Measurements from ENCODE around the gene UCP3.

UCP3 gene, protein sequence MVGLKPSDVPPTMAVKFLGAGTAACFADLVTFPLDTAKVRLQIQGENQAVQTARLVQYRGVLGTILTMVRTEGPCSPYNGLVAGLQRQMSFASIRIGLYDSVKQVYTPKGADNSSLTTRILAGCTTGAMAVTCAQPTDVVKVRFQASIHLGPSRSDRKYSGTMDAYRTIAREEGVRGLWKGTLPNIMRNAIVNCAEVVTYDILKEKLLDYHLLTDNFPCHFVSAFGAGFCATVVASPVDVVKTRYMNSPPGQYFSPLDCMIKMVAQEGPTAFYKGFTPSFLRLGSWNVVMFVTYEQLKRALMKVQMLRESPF

DNA sequence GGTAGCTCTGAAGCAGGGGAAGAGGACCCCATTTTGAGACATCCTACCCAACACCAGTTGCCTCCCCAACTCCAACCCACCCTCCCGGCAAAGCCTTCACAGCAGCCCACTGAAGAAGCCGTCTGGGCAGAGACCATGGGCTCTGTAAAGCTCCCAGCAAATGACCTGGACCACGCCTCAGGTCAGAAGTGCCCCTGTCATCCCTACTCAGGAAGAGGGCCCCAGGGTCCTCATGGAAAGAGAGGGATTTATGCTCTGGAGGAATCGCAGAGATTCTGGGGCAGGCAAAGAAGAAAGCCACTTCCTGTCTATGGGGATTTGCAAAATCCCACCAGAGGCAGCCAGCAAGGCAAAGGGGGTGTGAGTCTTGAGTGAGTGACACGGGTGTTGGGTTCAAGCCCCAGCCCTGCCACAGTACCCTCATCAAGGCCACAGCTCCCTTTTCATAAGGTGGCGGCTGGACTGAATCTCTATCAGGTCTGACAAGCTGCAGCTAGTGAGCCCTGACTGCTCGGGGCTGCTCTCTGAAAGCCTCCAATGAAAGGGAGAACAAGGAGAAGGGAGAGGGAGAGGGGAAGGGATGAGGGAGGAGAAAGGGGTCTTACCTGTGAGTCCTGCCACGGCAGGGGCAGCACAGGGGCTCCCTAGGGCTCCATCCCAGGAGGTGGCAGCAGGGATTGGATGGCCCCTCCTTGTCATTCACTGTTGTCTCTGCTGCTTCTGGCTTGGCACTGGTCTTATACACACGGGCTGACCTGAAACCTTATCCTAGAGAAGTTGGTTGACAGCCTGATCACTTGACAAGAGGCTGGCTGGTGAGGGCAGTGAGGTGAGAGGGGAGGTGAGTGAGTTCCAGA is at the start of gene UCP3:
Gene UCP3 (minus strand): TSS at position 713 of the 857 bp plus-strand sequence. CDS start 2,043 bp downstream, outside the sequence.
- no peak for DNase-seq

DNA sequence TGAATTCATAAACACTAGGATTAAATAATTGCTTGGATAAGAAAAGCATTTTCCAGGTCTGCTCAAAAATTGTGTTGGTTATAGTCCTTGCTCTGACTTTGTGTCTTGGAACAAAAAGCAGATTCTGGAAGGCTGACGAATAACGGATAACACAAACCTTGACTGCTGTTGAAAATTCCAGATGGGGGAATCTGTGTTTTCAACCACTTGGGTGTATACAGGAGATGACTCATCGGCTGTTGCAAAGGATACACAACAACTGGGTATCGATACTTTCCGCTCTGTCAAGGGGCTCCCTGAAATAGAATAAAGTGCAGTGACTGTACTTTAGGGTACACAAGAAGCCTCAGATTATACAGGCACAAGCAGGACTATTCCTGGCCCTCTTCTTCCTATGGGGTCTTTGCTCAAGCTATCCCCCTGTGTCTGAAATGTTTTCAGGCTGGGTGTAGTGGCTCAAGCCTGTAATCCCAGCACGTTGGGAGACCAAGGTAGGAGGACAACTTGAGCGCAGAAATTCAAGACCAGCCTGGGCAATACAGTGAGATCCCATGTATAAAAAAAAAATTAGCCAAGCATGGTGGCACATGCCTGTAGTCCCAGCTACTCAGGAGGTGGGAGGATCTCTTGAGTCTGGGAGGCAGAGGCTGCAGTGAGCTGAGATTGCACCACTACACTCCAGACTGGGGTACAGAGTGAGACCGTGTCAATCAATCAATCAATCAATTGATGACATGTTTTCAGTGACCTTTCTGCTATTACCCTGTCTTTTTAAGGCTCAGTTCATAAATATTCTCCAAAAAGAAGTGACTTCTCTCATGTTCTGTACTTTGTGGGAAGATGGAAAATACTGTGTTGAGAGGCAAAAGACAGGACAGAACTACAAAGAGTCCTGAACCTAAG is 48.6 kb upstream of the UCP3 start:
- no peak for DNase-seq

DNA sequence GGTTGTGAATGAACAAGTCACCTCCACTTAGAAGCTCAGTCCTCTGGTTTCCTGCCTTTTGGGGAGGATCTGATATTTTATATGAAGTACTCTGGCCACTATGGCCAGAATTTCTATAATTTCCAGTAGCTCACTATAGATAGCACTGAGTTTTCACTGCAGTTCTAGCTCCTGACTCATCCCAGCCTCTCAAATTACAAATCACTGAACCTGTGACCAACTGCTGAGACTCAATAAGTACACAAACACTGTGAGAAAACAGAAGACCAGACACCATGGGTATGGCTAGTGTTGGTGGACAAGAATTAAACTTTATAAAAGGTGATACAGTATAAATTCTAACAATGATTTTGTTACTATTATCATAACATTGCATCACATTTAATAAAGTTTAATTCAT is 47.1 kb upstream of the UCP3 start:
- no peak for DNase-seq

DNA sequence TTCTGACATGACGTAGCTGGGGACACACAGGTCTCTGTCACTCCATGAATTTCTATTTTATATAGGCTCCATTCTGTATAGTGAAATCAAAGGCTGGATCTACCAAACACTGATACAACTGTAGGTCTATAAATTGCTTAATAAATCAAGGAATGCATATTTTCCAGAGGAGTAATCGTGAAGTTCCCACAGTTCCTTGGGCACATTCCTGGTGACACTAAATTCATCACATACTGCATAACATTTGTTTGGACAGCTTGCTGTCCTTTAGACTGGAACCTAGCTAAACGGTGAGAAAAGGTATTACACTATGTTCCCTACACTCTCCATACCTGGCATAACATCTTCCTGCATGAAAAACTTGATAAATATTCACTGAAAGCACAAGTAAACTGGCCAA is 41.6 kb upstream of the UCP3 start:
- DNase-seq, result no peak

DNA sequence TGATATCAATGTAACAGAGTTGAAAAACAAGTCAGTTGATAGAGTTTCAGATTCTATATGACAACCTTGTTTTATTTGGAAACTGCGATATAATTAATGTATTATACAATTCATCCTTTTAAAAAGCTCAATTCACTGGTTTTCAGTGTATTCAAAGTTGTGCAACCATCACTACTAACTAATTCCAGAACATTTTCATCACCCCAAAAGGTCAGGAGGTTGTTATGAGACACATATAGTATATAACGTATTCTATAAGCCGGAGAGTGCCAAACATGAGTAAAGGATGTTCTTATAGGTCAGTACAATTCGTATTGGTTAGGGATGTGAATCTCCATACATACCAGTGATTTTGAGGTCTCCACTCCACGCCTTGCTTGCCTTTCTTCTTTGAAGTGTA is 40.1 kb upstream of the UCP3 start:
- no peak for DNase-seq

DNA sequence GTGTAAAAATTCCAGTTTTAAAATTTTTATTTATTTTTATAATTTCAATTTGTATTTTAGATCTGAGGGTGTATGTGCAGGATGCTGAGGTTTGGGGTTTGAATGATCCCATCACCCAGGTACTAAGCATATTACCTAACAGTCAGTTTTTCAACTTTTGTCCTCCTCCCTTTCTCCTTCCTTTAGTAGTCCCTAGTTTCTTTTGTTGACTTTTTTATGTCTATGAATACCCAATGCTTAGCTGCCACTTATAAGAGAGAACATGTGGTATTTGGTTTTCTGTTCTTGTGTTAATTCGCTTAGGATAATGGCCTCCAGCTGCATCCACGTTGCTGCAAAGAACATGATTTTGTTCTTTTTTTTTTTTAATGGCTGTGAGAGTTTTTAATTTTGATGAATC is 35.7 kb upstream of the UCP3 start:
- no peak for DNase-seq

DNA sequence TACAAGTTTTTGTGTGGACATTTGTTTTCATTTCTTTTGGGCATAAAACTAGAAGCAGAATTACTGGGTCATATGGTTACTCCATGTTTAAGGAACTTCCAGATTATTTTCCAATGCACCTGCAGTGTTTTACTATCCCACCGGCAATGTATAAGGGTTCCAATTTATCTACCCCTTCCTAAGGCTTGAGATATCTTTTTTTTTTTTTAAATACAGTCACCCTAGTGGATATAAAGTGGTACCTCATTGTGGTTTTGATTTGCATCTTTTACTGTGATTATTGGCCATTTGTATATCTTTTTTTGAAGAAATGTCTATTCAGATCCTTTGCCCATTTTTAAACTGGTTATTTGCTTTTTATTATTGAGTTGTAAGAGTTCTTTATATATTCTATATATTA is 34.6 kb upstream of the UCP3 start:
- DNase-seq, result no peak

DNA sequence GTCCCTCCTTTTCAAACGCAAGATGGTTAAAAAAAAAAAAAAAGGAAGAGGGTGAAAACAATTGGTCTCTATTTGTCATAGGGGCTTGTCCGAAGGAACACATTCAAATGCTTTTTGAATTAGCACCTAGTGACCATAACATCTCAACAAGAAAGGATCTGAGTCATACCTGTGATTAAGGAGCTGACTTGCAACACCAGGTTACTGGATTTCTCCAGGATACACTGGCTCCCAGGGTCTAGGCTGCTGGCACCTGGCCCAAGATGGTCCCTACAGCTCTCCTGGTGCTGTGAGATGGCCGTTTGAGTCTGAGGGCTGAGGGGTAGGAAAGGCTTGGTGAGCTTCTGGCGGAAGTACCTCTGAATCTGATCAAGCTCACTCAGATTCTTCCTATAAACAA is 28.4 kb upstream of the UCP3 start:
- DNase-seq, result no peak

DNA sequence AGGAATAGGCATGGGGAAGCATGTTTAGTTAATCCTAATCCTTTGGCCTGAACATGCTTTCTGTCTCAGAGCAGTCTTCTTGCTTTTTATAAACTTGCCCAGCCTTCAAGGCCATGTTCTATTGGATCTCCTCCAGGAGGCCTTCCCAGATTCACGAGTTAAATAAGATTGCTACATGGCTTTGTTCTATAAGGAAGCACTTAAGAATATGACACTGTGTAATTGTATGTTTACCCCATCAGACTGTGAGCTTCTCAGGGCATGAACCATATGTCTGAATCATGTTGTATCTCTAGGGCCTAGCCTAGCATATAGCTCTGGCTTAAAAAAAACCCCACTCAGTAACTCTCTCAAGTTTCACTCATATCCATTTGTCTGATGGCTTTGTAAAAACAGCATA is 26.4 kb upstream of the UCP3 start:
- no peak for DNase-seq

DNA sequence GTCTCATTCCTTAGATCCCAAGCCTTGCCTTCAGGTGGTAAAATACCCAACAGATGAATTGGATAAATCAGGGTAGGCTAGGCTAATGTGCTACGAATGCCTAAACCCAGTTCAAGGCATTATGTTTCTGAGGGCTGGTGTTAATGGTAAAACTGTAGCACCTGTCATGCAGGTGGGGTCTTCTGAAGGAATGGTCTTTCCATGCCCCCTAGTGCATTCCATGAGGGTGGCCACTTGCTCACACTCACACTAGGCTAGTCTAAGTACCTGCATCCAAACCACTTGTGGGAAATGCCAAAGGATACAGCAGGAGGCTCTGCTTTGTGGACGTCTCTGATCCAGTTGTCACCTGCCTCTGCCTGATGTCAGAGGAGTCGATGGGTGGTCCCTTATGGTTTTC is 24.2 kb upstream of the UCP3 start:
- no peak for DNase-seq

DNA sequence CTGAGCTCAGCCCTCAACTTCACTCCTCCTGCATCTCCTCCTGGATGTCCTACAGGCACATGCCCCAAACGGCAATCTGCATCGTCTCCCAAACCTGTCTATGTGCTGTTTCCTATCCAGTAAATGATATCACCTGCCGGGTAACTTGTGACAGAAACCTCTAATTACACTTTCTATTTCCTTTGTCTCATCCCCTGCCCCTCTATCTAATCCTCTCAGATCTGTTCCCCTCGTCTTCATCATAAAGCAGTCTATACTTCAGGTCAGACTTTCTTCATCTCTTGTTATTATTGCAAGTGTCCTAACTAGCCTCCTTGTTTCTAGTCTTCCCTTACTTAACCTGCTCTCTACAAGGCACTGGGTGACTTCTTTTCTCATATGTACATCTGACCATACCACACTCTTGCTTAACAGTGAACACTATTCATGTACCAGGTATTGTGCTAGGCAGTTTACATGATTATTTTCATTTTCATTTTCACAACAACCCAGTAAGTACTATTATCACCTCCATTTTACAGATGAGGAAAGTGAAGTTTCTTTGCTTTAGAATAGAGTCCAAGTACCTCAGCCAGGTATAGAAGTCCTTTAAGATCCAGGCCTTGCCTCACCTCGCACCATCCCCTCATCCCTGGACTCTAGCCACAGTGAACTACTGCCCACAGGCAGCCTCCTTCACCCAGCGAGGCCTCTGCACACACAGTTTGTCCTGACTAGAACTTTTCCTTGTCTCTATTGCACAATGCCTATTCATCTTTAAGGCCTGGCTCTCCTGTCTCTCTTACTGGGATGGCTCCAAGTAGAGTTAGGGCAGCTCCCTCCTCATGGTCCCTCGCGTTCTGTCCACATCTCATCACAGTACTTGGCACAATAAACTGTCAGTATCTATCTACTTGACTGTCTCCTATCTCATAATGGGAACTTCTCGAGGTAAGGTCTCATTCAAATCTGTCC is 22.1 kb upstream of the UCP3 start:
- no peak for DNase-seq

DNA sequence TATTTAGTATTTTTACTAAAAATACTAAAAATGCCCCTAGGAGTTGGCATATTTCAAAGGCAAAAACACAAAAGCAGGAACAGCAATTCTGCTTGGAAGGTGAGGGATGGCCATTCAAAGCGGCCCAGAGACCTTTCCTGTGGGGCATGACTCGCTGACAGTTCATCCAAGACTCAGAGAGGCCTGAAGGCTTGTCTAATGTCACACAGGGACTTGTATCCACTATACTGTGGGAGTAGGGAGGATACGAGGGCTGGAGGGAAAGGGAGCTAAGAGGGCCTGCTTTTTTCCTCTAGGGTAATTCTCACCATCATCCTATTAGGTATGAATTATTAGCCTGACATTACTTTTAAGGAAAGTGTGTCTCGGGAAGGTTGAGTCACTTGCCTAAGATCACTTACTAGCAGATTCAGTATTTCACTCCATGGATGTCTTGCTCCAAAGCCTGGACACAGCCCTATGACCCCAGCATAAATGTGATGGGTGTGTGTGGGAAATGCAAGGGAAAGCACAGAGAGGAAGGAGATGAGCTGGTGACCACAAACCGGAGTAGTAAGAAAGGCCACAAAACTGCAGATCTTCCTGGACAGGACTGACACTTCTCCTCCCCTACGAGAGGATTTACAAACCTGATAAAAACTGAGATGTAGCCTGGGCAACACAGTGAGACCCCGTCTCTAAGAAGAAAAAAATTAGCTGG is 16.7 kb upstream of the UCP3 start:
- no peak for DNase-seq

DNA sequence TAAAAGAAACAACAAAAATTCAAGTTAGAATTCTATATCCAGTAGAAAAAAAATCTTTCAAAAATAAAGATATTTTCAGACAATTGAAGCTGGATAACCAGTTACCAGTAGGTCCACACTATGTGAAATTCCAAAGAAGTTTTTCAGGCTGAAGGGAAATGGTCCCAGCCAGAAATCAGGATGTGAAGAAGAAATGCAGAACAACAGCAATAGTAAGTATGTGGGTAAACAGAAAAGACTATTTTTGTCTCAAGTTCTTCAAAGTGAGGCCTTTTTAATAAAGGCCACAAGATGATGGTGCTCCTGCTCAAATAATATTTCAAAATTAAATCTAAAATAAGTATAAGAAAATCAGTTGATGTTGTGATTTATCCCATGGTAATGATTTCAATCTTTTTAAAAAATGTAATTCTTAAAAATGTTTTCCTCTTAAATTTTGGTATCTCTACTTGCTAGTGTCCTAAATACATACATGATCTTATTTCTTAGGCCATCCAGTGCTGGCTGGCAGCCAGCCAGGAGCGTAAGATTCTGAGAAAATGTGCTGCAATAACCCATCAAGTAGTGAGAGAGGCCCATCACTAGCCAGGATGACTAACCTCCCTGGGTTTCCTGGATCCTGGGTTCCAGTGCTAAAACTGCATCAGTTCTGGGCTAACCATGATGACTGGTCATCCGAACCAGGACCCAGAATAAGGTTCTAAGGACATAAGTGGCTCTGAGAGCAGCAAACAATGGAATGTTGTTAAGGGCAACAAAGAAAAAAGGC is 15.6 kb upstream of the UCP3 start:
- DNase-seq, result no peak

DNA sequence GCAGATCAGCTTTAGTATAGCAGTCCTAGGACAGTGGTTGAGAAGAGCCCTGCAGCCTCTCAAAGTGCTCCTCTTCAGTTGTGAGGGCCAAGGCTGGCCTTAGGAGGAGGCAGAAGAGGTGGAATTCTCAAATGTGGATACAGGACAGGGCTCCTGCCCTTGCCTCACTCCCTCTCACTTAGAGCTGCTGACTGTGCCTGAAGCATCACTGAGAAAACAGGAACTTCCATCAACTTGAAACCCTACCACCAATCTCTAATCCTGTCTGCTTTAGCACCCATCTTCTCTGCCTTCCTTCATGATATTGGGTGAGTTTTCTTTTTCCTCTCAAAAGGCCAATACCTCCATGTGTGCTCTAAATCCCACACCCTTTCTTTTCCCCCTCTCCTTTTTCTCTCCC is 14.4 kb upstream of the UCP3 start:
- no peak for DNase-seq

DNA sequence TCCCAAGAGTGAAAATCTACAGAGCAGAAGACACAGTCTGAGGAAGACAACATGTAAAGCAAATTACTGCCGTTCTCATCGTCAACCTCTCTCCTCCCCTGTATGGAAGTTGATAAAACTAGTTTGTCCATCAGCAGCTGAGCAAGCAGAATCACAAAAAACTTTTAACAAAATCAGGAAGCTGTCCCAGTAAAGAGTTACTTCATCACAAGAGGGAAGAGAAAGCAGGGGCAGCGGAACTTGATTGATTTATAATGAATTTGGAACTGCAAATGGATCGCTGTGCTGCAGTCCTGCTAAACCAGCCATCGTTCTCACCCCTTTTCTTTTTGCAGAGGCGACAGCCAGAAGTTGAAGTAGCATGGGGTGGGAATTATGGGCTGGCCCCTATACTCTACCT is 13.7 kb upstream of the UCP3 start:
- DNase-seq, result no peak

DNA sequence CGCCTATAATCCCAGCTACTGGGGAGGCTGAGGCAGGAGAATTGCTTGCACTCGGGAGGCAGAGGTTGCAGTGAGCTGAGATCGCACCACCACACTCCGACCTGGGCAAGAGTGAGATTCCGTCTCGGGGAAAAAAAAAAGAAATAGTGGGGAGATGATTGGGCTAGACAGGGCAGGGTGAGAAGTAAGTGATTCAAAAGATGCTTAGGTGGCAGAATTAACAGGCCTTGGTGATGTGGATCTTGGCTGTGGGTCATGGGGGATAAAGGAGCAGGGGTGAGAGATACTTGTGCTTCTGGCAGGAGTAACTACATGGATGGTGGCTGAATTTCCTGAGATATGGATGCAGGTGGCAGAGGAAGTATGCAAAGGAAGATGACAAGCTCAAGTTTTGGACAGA is 13.1 kb upstream of the UCP3 start:
- DNase-seq, result no peak

DNA sequence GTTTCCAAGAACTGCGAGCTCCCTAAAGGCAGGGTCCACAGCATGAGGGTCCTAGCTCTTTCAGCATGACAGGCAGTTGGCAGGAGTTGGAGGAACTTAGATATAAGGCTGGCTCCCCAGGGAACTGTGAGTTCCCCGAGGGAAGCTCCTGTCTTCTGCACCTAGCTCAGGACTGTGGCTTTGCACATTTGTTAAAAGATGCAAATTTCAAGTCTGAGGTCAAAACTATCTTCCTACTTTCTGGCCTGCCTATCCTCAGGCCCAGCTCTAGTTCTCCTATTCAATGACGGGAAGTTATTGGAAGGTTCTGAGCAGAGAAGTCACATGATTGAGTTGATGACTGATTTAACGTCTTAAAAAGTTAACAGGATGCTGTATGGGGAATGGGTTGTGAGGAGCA is 11.7 kb upstream of the UCP3 start:
- no peak for DNase-seq

DNA sequence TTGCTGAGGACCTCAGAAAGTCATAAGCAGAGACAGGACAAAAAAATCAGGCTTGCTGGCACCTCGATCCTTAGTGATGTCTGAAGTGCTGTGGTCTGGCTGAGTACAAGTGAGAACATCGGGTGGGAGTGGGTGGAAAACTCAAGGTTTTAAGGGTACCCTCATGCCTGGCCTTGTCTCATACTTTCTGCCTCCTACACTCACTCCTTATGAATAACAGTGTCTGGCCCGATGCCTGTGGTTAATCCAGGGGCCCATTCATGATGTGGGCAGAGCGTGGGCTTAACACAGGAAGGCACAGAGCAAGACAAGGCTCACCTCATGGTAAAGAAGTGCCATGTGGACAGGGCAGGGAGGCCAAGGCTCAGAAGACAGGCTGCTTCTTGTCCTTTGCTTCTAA is 11.0 kb upstream of the UCP3 start:
- DNase-seq, result no peak

DNA sequence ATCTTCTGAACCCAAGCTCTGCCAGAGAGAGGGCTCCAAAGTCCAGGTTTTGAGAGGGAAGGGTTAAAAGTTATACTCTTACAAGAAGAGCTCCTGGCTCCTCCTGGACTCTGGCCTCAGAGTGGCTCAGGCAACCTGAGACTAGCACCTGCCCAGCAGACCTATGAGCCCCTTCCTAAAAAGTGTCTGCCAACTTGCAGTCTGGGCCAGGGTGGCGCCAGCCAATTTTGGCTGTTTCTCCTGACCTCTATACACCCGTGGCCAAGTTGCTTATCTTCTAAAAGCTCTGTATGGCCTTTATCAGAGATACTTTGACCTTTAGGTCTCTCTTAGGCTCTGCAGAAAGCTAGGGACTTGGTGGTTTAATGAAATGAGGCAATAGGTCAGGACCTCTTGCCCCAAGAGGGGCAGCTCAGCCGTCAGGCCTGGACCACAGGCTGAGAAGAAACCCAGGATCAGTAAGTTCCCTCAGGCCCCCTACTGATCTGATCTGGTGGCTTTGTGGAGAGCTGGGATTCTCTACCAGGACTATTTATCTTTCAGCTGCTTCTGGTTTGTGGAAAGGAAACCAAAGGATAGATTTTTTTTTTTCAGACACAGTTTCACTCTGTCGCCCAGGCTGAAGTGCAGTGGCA is 10.3 kb upstream of the UCP3 start:
- no peak for DNase-seq

DNA sequence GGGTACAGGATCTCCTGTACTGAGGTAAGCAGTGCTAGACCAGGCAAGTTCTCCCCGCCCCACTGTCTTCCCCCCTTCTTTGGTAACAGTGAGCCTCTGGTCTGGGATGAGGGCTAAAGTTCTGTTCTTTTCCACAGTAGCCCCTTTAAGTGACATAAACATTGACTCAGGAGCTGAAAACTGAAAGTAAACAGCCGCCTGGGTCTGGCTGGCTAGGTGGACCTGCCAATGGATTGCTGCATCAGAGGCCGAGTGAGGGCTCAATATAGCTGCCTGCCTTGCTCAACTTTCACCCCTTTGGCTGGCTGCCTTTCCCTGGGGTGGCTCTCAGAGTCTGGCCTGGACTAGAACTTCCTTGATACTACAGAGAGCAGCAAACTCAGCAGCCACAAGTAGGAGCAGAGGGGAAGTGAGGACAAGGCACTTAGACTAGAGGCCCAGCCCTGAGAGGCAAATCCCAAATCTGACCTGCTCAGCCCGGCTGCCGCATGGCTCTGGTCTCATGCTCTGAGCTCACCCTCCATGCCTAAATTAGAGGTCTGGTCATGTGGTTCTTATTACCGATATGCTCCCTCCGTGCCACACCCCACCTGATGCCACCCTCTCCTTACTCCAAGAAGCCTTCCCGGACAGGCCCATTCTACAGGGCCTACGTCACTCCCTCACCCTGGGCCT is 9.6 kb upstream of the UCP3 start:
- no peak for DNase-seq
